ENCODE results near the gene FAM118B. TPM values are rescaled to one million over a fixed set of nuclear protein-coding genes. Genes with fewer than 3 reads are reported as not detected.

The FAM118B gene
- total and polyA plus RNA-seq, 2 of the 8 experiments (the other 6 are each of a cell fraction or from before 2014, with no cell fraction given), result 25.3 to 48.3 TPM

DNA sequence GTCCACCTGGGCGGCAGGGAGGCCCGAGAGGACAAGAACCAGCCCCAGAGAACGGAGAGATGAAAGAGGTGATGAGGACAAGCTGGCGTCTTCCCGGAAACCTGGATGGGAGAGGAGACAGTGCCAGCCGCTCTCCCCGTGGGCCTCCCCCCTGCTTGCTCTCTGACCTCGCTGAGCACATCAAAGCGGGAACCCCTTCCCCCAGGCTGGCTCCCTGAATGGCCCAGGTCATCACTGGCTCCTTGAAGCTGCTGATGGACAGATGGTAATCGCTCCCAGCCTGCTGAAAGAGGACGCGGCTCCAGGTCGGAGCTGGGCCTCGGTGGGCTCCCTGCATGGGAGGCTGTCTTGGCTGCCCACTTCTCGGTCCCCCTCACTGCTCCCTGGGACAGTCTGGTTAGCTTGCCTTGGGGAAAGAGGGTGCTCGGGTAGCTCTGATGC lies 18.5 kb upstream of the FAM118B start (continued):
- no peak for TF ChIP-seq BCL11A (IDR thresholded peaks at IDR 0.05; ENCODE audit: low read depth in 2 of 2, low read length in 2 of 2)
- no peak for TF ChIP-seq JUND (IDR thresholded peaks at IDR 0.05; ENCODE audit: low read length)
- TF ChIP-seq HDAC2 (IDR thresholded peaks at IDR 0.05; ENCODE audit: borderline replicate concordance in 1 of 2, low read depth in 2 of 2, low read length in 2 of 2), result no peak
- no peak for TF ChIP-seq CEBPB (IDR thresholded peaks at IDR 0.05; ENCODE audit: low read depth, low read length)
- TF ChIP-seq, protein P1, sequence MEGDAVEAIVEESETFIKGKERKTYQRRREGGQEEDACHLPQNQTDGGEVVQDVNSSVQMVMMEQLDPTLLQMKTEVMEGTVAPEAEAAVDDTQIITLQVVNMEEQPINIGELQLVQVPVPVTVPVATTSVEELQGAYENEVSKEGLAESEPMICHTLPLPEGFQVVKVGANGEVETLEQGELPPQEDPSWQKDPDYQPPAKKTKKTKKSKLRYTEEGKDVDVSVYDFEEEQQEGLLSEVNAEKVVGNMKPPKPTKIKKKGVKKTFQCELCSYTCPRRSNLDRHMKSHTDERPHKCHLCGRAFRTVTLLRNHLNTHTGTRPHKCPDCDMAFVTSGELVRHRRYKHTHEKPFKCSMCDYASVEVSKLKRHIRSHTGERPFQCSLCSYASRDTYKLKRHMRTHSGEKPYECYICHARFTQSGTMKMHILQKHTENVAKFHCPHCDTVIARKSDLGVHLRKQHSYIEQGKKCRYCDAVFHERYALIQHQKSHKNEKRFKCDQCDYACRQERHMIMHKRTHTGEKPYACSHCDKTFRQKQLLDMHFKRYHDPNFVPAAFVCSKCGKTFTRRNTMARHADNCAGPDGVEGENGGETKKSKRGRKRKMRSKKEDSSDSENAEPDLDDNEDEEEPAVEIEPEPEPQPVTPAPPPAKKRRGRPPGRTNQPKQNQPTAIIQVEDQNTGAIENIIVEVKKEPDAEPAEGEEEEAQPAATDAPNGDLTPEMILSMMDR (IDR thresholded peaks at IDR 0.05; ENCODE audit: control extremely low read depth in 1 of 3, insufficient read depth in 1 of 3, low read depth in 1 of 3, low read length in 3 of 3), result no peak
